HCT116 (cell line): ENCODE measurements around the gene MAPK7.

Experiments
- POLR2AphosphoS5 ChIP-seq: IDR thresholded peaks from 2 replicates; pipeline ENCODE4 v1.6.1; 2011; ENCODE audit warnings: mild to moderate bottlenecking, low read depth, low read length, moderate library complexity
- TF ChIP-seq, protein P1 (sequence below): IDR thresholded peaks from 2 replicates; pipeline ENCODE4 v1.6.1; 2012; ENCODE audit warnings: low read depth
- TF ChIP-seq, protein P2 (sequence below): IDR thresholded peaks from 2 replicates; pipeline ENCODE4 v1.6.1; 2012

DNA sequence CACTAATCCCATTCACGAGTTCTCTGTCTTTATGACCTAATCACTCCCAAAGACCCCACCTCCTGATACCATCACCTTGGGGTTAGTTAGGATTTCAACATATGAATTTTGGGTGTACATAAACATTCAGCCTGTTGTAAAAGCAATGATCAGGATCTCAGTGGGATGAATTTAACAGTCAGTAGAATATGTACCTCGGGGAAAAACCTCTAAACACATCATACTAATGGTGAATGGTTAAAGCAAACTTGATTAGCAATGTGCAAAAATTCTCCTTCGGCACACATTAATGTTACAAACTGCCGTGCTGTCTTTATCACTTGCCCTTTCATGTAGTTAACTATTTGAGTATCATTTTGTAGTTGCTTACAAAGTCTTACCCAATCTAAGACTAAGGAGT, 42.9 kb downstream of the MAPK7 start:
- TF ChIP-seq, protein P1, sequence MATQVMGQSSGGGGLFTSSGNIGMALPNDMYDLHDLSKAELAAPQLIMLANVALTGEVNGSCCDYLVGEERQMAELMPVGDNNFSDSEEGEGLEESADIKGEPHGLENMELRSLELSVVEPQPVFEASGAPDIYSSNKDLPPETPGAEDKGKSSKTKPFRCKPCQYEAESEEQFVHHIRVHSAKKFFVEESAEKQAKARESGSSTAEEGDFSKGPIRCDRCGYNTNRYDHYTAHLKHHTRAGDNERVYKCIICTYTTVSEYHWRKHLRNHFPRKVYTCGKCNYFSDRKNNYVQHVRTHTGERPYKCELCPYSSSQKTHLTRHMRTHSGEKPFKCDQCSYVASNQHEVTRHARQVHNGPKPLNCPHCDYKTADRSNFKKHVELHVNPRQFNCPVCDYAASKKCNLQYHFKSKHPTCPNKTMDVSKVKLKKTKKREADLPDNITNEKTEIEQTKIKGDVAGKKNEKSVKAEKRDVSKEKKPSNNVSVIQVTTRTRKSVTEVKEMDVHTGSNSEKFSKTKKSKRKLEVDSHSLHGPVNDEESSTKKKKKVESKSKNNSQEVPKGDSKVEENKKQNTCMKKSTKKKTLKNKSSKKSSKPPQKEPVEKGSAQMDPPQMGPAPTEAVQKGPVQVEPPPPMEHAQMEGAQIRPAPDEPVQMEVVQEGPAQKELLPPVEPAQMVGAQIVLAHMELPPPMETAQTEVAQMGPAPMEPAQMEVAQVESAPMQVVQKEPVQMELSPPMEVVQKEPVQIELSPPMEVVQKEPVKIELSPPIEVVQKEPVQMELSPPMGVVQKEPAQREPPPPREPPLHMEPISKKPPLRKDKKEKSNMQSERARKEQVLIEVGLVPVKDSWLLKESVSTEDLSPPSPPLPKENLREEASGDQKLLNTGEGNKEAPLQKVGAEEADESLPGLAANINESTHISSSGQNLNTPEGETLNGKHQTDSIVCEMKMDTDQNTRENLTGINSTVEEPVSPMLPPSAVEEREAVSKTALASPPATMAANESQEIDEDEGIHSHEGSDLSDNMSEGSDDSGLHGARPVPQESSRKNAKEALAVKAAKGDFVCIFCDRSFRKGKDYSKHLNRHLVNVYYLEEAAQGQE, result no peak
- TF ChIP-seq POLR2AphosphoS5, result no peak
- TF ChIP-seq, protein P2, sequence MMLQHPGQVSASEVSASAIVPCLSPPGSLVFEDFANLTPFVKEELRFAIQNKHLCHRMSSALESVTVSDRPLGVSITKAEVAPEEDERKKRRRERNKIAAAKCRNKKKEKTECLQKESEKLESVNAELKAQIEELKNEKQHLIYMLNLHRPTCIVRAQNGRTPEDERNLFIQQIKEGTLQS, result no peak
